ENCODE data around the gene FIBCD1.

Gene FIBCD1

DNA sequence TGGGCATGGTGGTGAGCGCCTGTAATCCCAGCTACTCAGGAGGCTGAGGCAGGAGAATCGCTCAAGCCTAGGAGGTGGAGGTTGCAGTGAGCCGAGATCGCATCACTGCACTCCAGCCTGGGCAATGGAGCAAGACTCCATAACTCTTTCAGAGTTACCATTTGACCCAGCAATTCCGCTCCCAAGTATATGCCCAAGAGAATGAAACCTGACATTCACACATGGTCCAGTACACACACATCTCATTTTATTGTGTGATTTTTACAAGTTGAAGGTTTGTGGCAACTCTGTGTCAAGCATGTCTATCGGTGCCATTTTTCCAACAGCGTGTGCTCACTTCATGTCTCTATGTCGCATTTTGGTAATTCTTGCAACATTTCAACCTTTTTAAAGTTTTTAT lies 24.9 kb upstream of the FIBCD1 start:
- no peak for DNase-seq (ENCODE audit: extremely low spot score)
- ChIA-PET CTCF (no interaction called here), POLR2A (interaction anchor here (0.6 kb wide), 1 partner anchor 14 kb away, joined by 3 read pairs; no protein-coding TSS in a partner anchor)
- TF ChIP-seq BHLHE40 (IDR thresholded peaks at IDR 0.05; ENCODE audit: borderline replicate concordance) (no peak), ZNF384 (IDR thresholded peaks at IDR 0.05) (no peak), FOXM1 (IDR thresholded peaks at IDR 0.05; ENCODE audit: borderline replicate concordance) (no peak), FOXA1 (IDR thresholded peaks at IDR 0.05) (no peak), L3MBTL2 (conservative IDR thresholded peaks at IDR 0.05) (no peak), TARDBP (IDR thresholded peaks at IDR 0.05) (no peak), LEF1 (IDR thresholded peaks at IDR 0.05; ENCODE audit: borderline replicate concordance) (no peak), ARNT (IDR thresholded peaks at IDR 0.05) (no peak), HDGF (IDR thresholded peaks at IDR 0.05; ENCODE audit: borderline replicate concordance) (no peak)
- TF ChIP-seq, protein P1, sequence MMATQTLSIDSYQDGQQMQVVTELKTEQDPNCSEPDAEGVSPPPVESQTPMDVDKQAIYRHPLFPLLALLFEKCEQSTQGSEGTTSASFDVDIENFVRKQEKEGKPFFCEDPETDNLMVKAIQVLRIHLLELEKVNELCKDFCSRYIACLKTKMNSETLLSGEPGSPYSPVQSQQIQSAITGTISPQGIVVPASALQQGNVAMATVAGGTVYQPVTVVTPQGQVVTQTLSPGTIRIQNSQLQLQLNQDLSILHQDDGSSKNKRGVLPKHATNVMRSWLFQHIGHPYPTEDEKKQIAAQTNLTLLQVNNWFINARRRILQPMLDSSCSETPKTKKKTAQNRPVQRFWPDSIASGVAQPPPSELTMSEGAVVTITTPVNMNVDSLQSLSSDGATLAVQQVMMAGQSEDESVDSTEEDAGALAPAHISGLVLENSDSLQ (IDR thresholded peaks at IDR 0.05), result no peak

DNA sequence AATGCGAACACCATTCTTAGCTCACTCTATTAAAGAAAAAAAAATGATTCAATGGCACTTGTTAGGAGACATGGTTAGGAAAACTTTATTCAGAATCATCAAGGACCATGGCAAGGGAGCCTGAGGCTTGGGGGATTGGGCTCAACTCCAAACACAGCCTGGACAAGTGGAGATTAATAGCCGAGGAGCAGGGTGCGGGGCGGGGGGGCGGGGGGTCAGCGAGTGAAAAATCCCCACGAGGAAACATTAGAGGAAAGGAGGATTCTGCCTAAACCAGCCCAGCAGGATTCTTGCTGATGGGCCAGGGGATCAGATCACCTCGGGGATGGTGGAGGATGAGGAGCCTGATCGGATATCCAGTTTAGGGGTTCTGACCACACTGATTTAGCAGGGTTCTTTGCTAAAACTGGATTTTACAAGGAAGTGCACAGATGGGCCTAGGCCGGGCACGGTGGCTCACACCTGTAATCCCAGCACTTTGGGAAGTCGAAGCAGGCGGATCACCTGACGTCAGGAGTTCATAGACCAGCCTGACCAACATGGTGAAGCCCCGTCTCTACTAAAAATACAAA lies 24.4 kb upstream of the FIBCD1 start:
- no peak for TF ChIP-seq ZNF384 (IDR thresholded peaks at IDR 0.05)
- no peak for TF ChIP-seq NFRKB (IDR thresholded peaks at IDR 0.05)
- no peak for TF ChIP-seq CTBP1 (IDR thresholded peaks at IDR 0.05; ENCODE audit: borderline replicate concordance)
- no peak for TF ChIP-seq FOXK2 (IDR thresholded peaks at IDR 0.05)
- no peak for TF ChIP-seq L3MBTL2 (conservative IDR thresholded peaks at IDR 0.05)
- no peak for TF ChIP-seq FOXA1 (IDR thresholded peaks at IDR 0.05)
- no peak for TF ChIP-seq LEF1 (IDR thresholded peaks at IDR 0.05; ENCODE audit: borderline replicate concordance)
- no peak for TF ChIP-seq HDGF (IDR thresholded peaks at IDR 0.05; ENCODE audit: borderline replicate concordance)
- no peak for TF ChIP-seq ELF4 (IDR thresholded peaks at IDR 0.05)
- no peak for TF ChIP-seq TARDBP (IDR thresholded peaks at IDR 0.05)
- TF ChIP-seq FOXM1 (IDR thresholded peaks at IDR 0.05; ENCODE audit: borderline replicate concordance), result no peak
- TF ChIP-seq SUZ12 (IDR thresholded peaks at IDR 0.05), result no peak
- TF ChIP-seq BHLHE40 (IDR thresholded peaks at IDR 0.05; ENCODE audit: borderline replicate concordance), result no peak
- TF ChIP-seq SP1 (IDR thresholded peaks at IDR 0.05), result no peak
- TF ChIP-seq, protein P1 (IDR thresholded peaks at IDR 0.05), result no peak
- TF ChIP-seq ARNT (IDR thresholded peaks at IDR 0.05), result no peak
- DNase-seq (ENCODE audit: extremely low spot score), result no peak
- ChIA-PET CTCF (no interaction called here), POLR2A (interaction anchor here (0.6 kb wide), 1 partner anchor 15 kb away, joined by 3 read pairs; no protein-coding TSS in a partner anchor)

DNA sequence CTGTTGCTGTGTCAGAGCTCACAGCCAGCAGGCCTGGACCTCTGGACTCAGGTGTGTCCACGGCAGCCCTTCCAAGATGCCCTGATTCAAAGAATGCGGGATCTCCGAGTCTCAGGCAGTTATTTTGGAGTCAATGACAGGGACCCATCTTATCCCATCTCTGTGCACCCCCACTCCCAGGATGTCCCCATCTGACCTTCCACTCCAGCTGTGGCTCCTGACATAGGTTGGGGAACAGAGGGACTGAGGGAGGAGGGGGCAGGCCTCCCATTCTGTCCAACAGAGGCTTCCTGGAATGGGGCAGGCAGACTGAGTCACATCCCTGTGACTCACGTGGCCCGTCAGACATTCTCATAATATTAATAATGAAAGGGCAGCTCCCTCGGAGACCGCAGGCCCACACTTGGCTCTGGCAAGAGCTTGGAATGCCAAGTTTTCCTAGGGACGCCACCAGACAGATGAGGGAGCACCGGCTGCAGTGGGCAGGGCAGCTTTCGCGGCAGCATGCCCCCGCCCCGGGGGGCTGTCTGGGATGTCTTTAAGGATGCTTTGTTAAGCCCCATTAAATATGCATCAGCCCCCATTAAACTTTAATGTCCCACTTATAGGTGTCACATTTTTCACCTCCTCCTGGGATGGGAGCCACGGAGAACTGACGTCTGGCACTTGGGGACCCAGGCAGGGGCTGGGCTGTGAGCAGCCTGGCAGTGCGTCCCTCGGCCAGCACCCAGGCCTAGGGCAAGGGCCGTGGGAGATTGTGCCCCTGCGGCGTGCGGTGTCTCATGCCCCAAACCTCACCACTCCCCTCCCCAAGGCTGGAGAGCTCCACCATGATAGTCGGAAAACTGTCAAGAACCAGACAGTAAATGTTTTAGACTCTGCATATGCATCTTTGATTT lies 23.6 kb upstream of the FIBCD1 start:
- POLR2A ChIA-PET, result interaction anchor here (0.7 kb wide), 1 partner anchor 11 kb away, joined by 3 read pairs; no protein-coding TSS in a partner anchor
- CTCF ChIA-PET, result no interaction called here
- TF ChIP-seq ARNT (IDR thresholded peaks at IDR 0.05) (no peak), FOXA1 (IDR thresholded peaks at IDR 0.05) (no peak), BHLHE40 (IDR thresholded peaks at IDR 0.05; ENCODE audit: borderline replicate concordance) (no peak), LEF1 (IDR thresholded peaks at IDR 0.05; ENCODE audit: borderline replicate concordance) (no peak), FOXM1 (IDR thresholded peaks at IDR 0.05; ENCODE audit: borderline replicate concordance) (no peak), SUZ12 (IDR thresholded peaks at IDR 0.05) (no peak), CTBP1 (IDR thresholded peaks at IDR 0.05; ENCODE audit: borderline replicate concordance) (no peak), ZNF384 (IDR thresholded peaks at IDR 0.05) (no peak), TARDBP (IDR thresholded peaks at IDR 0.05) (no peak), SP1 (IDR thresholded peaks at IDR 0.05) (no peak)
- no peak for DNase-seq (ENCODE audit: extremely low spot score)

DNA sequence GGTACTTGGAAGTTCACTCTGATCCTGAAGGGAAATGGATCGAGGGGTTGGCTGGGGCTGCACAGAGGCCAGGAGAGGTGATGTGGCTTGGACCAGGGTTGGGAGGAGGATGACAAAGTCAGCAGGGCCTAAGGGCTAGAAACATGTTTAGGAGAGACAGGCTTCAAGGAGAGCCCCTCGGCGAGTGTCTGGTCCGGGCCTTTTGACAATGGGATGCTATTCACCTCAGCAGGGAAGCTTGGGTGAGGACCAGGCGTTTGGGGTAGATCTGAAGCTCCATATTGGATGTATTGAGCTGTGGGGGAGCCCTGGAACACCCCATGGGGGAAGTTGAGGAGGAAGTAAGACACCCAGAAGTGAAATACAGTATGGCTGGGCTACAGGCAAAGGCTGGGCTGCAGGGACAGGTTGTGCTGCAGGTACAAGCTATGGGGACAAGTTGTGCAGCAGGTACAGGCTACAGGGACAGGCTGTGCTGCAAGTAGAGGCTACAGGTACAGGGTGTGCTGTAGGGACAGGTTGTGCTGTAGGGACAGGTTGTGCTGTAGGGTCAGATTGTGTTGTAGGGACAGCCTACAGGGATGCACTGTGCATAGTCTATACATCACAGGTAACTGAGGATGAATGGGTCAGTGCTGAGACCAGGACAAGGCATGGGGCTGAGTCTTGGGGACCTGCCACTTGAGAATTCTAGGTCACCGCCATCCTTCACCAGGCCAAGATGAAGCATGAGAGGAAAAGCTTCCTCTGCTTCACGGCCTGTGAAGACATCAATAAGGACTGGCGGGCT lies 22.7 kb upstream of the FIBCD1 start:
- ChIA-PET CTCF (no interaction called here), POLR2A (interaction anchor here (0.7 kb wide), 1 partner anchor 12 kb away, joined by 3 read pairs; no protein-coding TSS in a partner anchor)
- DNase-seq (ENCODE audit: extremely low spot score), result no peak
- TF ChIP-seq SUZ12 (IDR thresholded peaks at IDR 0.05), result no peak
- no peak for TF ChIP-seq FOXK2 (IDR thresholded peaks at IDR 0.05)
- TF ChIP-seq HDGF (IDR thresholded peaks at IDR 0.05; ENCODE audit: borderline replicate concordance), result no peak
- TF ChIP-seq SP1 (IDR thresholded peaks at IDR 0.05), result no peak
- no peak for TF ChIP-seq LEF1 (IDR thresholded peaks at IDR 0.05; ENCODE audit: borderline replicate concordance)
- TF ChIP-seq NFRKB (IDR thresholded peaks at IDR 0.05), result no peak
- no peak for TF ChIP-seq ZNF384 (IDR thresholded peaks at IDR 0.05)
- TF ChIP-seq L3MBTL2 (conservative IDR thresholded peaks at IDR 0.05), result no peak
- TF ChIP-seq FOXA1 (IDR thresholded peaks at IDR 0.05), result no peak

DNA sequence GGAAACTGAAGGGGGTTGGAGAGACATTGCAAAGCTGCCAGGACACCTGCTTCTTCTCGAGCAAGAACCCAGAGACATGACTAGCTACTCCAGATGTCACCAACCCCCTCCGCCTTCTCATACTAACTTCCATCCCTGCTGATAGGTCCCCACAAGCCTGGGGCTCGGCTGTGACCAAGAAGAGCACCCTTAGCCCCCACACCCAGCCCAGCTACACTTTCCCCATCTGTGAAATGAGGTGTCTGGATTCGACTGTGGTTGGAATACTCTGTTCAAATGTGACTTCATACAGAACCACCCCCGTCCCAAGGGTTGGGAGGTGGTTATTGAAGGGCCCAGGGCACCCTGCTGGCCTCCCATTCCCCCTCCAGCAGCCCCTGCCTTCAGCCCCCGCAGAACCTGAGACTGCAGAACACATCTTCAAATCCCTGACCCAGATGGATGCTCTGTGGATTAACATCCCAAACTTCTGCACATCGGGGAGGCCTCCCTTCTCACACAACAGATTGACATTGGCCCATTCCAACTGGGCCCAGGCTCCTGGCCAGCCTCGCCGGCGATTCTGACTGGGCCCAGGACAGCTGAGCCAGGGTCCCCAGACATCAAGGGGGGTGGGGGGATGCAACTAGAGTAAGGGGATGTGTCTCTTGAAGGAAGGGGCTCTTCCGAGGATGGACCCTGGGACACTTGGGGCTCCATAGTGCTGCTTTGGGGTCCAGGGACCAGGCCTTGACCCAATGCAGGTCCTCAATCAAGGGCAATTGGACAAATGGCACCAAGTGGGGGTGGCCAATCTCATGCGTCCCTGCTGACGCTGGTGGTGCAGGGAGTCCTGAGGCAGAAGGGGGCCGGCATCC lies 21.7 kb upstream of the FIBCD1 start:
- no peak for TF ChIP-seq FOXK2 (IDR thresholded peaks at IDR 0.05)
- no peak for TF ChIP-seq ZNF384 (IDR thresholded peaks at IDR 0.05)
- TF ChIP-seq SP1 (IDR thresholded peaks at IDR 0.05), result no peak
- TF ChIP-seq FOXA1 (IDR thresholded peaks at IDR 0.05), result no peak
- TF ChIP-seq BHLHE40 (IDR thresholded peaks at IDR 0.05; ENCODE audit: borderline replicate concordance), result no peak
- no peak for TF ChIP-seq L3MBTL2 (conservative IDR thresholded peaks at IDR 0.05)
- TF ChIP-seq, protein P1 (IDR thresholded peaks at IDR 0.05), result no peak
- no peak for TF ChIP-seq NFRKB (IDR thresholded peaks at IDR 0.05)
- TF ChIP-seq ELF4 (IDR thresholded peaks at IDR 0.05), result no peak
- no peak for TF ChIP-seq FOXM1 (IDR thresholded peaks at IDR 0.05; ENCODE audit: borderline replicate concordance)
- TF ChIP-seq ARNT (IDR thresholded peaks at IDR 0.05), result no peak
- TF ChIP-seq HDGF (IDR thresholded peaks at IDR 0.05; ENCODE audit: borderline replicate concordance), result no peak
- TF ChIP-seq TARDBP (IDR thresholded peaks at IDR 0.05), result no peak
- TF ChIP-seq CTBP1 (IDR thresholded peaks at IDR 0.05; ENCODE audit: borderline replicate concordance), result no peak
- no peak for TF ChIP-seq SUZ12 (IDR thresholded peaks at IDR 0.05)
- no peak for TF ChIP-seq LEF1 (IDR thresholded peaks at IDR 0.05; ENCODE audit: borderline replicate concordance)
- POLR2A ChIA-PET, result no interaction called here
- CTCF ChIA-PET, result no interaction called here
- DNase-seq (ENCODE audit: extremely low spot score), result no peak
